GM12874 (cell line): ENCODE results near the gene EIF6.

Experiments used
- CTCF ChIP-seq: IDR thresholded peaks from 2 replicates; pipeline ENCODE4 v1.5.1; 2011; ENCODE audit warnings: low read depth, mild to moderate bottlenecking, control low read depth, low read length, moderate library complexity; ENCODE audit not compliant: insufficient read depth

The EIF6 gene

DNA sequence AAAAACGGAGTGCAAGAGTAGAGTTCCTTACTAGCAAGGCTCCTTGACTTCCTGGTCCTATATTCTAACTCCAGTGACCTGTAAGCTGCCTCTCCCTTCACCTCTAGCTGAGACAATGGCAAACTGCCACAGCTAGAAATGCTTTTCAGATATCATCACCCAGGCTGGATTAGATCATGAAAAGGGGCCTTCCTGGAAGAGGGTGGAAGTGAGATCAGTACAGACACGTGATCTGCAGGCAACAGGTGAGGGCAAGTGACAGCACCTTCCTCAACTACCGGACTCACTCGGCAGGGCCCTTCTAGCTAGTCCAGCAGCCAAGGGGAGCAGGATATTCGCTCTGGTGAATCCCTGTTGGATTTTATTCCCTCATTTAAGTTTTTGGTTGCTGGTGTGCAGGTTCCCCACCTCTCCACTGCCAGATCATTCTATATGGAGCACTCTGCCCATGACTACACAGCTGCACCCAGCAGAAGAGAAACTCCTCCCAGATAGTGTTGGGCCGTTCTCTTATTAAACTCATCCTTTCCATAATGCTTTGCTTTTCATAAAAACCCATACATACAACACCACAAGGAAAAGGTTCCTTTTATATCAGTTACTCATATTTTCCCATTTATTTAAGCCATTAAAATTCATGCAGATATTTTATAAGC, 34.1 kb upstream of the EIF6 start:
- no peak for TF ChIP-seq CTCF

DNA sequence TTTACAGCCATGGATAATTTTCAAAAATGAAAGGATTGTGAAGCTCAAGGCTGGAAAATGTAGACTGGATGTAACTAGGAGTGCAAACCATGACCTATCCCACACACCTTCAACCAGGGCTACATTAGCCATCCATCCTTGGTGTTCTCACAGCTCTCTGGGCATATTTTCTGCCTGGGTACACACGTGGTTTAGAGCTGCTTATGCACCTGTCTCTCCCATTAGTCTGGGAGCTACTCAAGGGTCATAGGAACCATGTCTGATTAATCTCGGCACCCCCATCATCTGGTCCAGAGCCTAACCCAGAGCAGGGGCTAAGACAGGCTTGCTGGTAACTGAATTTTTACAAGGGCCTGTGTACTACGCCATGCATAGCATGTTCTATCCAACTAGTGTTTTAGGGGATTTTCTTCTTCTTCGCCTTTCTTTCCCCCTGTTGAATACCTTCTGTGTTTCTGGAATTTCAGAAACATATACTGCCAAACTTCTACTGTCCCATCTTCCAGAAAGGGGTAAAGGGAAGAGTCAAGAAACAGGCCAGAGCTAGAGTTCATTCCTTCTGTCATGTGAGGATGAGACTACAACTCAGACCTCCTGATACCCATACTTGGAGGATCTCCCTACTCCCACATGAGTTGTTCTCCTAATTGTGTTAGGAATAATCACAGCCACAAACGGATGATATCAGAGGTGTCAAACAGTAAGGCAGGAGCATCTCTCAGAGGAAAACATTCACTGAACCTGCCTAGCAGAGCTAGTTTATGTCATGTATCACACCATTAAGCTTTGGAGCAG, 33.0 kb upstream of the EIF6 start:
- TF ChIP-seq CTCF: no peak

DNA sequence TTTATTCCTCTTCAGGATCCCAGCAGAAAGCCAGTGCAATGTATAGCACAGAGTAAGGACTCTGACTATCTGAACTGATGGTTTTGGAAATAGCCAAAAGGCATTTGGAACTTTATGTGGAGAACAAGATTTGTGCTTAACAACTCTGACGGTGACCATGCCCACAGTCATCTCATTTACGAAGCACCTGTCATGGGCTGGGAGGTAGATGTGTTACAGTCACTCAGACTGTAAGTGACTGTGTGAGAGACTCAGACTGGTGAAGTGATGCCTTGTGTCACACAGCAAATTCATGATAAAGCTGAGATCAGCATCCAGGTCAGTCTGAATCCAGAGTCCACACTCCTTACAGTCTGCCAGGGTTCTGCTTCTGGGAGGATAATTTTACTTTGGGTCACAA, 31.5 kb upstream of the EIF6 start:
- TF ChIP-seq CTCF: no peak

DNA sequence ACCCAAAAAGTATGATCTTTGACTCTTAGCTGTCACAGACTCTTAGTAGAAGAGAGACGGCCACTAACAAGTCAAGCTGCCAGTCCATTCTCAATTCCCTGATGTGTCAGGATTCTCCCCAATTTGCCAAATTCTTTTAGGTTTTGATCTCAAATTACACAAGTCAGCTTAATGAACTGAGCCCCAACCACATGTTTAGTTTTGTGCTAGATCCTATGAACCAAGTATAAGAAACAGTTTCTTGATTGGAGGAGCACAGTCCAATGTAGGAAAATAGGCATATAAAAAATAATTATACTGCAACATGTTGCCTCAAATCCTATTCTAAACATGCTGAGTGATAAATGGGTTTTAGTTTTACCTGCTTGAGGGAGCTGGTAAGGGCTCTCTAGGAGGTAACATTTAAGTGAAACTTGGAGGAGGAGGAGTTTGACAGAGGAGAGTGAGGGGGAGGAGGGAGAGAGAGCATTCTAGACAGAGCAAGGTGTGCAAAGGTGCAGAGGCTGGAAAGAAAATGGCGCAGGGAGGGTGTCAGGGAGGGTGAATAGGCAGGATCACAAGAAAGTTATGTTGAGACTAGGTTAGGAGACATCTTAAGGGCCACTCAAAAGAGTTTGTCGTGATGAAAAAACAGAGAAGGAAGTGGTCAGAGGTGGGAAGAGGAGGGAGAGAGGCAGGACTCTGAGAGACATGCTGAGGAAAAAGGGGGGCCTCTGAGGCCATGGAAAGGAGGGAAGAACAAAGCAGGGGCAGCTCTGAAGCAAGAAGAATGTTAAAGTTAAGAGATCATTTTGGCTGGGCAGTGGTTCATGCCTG, 30.5 kb upstream of the EIF6 start:
- no peak for TF ChIP-seq CTCF

DNA sequence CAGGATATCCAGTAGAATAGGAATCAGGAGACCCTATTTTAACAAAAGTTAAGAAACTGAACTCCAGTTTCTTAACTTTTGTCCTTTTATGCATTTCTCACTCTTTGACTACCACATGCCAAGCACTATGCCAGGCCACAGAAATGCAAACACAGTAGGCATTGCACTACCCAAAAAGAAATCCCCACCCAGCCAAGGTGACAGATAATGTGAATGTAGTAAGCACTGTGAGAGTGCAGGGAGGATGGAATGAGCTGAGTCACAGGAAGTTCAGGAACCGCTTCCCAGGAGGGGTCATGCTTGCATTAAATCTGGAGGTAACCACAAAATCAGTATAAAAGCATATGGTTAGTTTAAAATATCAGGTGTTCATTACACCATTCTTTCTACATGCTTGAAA, 27.7 kb upstream of the EIF6 start:
- no peak for TF ChIP-seq CTCF

GRCh38 chr20:35311822-35312221, 27.2 kb upstream of the EIF6 start:
- no peak for TF ChIP-seq CTCF

DNA sequence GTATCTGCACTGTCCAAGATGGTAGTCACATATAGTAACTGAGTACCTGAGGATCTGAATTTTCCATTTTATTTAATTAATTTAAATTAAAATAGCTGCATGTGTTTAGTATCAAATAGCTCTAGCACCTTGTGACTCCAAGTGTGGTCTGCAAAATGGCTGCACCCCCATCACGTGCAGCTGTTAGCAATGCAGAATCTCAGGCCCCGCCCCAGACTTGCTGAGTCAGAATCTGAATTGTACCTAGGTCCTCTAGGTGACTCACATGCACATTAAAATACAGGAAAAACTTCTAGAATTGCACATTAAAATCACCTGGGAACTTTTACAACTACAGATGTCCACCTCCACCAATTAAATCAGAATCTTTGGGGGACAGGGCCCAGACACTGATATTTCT, 26.8 kb upstream of the EIF6 start:
- TF ChIP-seq CTCF: no peak
